Measurements from ENCODE around the gene LRATD1.
"Not testable (repeated sequence)": the region's sequence is repeated elsewhere in the genome, so short reads cannot be mapped to it uniquely, and the experiment has no call there.

Gene LRATD1, protein sequence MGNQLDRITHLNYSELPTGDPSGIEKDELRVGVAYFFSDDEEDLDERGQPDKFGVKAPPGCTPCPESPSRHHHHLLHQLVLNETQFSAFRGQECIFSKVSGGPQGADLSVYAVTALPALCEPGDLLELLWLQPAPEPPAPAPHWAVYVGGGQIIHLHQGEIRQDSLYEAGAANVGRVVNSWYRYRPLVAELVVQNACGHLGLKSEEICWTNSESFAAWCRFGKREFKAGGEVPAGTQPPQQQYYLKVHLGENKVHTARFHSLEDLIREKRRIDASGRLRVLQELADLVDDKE

DNA sequence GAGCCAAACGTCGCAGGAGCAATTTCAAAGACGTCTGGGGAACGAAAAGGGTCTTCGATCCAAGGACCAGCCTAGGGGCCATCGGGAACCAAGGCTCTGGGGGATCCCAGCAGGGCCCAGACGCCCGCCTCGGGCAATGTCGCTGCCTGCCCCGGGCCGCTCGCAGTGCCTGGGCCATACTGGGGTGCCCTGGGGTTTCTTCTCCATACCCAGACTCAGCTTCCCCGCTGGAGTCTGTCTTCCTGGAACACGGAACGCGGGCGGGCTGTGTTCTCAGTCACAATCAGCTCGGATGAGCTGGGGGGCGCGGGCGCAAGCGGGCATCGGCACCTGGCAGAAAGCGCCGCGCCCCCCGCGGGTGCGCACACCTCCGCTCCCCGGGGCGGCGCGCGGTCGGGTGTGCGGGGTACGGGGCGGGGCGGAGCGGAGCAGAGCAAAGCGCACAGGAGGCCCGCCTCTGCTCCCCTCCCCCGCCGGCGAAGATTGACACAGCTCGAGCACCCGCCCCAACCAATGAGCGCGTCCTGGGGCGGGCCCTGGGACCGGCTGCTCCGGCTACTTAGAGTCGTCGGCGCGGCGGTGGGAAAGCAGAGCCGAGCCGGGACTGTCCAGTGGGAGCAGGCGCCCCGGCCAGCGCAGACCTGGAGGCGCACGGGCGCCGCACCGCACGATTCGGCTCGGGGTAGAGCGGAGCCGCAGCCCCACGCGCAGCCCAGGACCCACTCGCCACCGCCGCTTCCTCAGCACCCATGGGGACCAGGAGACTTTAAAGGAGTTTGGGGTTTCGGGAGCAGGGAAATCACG, at the start of gene LRATD1:
TSS of gene LRATD1 (plus strand) at position 585 of the 804 bp plus-strand sequence. CDS start 1,263 bp downstream, outside the sequence.
- peak; percentile 91 for DNase-seq (ENCODE audit: low spot score)

DNA sequence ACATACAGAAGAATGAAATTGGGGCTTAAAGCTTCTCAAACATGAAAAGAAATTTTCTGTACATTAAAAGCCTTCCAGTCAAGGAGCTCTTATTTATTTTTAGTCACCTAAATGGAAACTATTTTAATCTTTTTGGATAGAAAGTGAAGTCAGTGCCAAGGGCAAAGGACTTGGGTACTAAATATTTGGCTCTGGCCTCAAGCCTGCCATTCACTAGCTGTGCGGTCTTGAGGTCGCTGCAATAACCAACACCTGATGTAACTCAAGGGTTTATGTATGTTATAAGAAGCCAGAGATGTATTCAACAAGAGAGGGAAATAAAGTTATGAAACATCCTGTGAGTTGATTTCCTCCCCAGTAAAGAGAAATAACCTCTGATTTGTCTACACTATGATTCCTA, 49.5 kb upstream of the LRATD1 start:
- DNase-seq (ENCODE audit: low spot score), result no peak

DNA sequence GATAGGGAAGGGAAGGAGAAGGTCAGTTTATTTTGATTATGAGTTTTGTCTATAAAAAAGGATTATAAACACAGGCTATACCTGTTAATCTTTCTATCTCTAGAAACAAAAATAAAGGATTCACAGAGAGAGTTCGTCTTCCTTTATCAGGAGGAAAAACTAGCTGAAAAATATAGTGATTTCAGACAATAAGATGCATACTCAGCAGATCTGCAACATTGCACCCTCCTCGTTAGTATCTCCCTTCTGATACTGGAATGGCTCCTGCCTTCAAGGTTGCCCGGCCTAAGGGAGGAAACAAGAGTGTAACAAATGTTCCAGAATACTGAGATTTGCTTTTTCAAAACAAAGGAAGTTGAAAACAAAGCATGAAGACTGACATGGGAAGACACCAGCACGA, 48.7 kb upstream of the LRATD1 start:
- no peak for DNase-seq (ENCODE audit: low spot score)

DNA sequence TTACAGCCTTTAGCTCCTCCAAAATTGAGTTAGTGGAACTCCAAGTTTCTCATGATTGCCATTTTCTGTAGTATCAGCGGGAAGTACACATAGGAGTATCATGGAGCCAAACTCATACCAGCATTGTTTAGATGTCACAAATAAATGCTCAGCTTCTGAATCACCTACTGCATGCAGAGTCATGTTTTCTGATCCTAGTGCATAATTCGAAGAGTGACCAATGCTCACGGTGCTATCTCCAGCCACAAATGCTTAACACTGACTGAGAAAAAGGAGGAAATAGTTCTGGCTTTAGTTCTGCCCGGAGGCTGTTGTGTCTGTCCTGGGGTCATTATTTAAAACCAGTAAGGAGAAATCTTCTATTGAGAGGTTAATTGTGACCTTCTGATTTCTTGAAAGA, 45.4 kb upstream of the LRATD1 start:
- DNase-seq (ENCODE audit: low spot score), result peak; percentile 22

DNA sequence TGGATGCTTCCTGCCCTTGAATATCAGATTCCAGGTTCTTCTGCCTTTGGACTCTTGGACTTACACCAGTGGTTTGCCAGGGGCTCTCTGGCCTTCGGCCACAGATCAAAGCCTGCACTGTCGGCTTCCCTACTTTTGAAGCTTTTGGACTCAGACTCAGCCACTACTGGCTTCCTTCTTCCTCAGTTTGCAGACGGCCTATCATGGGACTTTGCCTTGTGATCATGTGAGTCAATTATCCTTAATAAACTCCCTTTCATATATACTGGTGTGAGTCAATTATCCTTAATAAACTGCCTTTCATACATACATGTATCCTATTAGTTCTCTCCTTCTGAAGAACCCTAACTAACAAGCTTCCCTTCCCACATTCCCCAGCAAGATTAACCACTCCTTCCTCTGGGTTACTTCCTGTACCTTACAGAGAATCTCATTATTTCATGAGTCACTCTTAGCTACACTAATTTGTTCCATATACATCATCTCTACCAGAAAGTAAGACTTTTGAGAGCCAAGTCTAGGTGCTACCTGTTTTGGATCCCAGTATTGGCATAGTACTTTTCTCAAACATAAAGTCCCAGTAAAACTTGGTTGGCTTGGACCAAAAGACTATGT, 31.3 kb upstream of the LRATD1 start:
- no peak for DNase-seq (ENCODE audit: low spot score)

DNA sequence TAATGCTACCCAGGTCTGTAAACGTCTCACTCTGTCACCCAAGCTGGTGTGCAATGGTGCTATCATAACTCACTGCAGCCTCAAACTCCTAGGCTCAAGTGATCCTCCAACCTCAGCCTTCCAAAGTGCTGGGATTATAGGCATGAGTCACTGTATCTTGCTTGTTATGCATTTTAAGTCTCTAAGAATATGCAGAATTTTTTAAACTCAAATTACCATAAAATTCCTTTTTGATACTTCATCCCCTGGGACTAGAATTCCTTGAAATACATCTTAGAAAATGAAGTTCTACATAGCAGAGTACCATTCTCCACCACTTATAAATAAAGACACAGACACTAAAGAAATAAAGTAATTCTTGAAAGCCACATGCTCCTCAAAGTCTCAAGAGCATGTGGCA, 30.2 kb upstream of the LRATD1 start:
- no peak for DNase-seq (ENCODE audit: low spot score)

DNA sequence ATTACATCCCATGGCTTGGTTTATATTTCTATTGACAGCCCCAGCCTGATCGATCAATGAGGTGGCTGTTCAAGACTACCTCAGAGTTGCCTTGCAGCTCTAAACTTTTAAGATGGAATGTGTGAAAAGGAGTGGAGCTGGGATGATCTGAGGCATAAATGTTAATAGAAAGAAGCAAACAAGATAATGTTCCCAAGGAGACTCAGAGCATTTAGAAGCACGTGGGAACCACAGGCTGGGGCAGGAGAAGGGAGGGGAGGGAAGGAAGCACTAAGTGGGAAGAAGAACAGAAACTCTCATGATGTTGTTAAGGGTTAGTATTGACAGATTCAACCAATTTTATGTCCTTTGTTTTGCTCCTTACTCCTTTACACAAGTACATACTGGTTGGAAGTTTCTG, 28.8 kb upstream of the LRATD1 start:
- DNase-seq (ENCODE audit: low spot score), result no peak

DNA sequence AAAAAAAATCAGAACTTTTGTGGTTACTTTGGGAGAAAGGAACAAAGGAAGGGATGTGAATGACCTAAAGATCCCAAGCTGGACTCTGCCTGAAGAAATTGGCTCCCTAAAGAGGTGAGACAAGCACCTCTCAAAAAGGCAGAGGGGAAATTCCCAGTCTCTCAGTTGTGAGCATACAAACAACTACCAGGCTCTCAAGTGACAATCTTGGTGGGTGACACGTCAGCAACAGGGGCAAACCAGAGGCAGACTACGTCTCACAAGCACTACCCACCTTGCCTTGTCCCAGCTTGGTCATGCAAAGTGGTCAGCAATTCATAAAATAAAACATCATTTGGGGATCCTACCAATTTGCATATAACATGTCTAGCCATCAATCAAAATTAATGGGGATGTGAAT, 24.3 kb upstream of the LRATD1 start:
- DNase-seq (ENCODE audit: low spot score), result no peak

DNA sequence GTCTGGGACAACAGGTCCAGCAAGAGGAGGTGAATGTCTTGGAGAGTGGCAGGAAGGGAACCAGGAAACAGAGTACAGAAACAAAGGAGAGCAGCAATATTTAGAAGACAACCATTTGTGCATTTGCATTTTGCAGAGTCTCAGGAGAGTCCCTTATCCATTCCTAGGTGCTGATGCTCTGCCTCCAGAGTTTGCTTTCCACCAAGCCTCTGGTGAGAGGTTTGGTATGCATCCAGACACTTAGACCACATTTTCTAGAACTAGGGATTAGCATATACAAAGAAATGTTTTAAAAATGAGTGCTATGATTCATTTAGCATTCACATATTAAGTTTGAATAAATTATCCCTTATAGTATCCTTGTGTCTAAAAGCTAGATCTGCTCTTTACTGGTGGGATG, 18.5 kb upstream of the LRATD1 start:
- peak; percentile 33 for DNase-seq (ENCODE audit: low spot score)

DNA sequence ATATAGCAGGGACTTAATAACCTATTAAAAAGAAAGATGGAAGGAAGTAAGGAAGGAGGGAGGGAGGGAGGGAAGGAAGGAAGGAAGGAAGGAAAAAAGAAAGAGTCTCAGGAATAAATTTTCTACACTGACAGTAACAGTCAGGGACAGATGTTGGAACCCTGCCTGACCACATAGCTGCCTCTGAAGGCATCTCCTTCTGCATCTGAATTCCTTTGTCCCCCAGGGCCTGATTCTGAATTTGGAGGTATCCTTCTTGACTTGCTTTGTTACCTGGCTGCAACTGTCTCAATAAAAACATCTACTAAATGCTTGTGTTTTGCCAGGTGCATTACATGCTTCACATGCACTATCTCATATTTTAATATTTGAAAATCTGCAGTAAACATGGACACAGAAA, 17.4 kb upstream of the LRATD1 start:
- DNase-seq (ENCODE audit: low spot score), result no peak

DNA sequence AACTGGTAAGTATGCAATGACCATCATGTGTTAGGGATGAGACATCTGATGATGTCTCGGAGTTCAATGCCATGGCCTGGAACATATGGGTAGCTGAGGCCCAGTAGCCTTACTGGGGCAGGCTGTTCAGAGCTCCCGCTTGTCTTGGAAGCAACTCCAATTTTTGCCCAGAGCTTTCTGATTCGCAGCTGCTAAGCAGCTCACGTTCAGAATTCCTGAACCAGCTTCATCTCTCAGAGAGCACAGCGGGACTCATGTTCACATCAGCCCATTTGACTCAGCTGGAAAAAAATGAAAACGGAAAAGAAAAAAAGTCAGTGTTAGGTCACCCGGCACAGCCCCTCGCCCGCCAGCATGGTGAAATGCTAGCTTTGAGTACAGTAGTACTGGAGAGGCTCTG, 16.8 kb upstream of the LRATD1 start:
- DNase-seq (ENCODE audit: low spot score), result no peak

DNA sequence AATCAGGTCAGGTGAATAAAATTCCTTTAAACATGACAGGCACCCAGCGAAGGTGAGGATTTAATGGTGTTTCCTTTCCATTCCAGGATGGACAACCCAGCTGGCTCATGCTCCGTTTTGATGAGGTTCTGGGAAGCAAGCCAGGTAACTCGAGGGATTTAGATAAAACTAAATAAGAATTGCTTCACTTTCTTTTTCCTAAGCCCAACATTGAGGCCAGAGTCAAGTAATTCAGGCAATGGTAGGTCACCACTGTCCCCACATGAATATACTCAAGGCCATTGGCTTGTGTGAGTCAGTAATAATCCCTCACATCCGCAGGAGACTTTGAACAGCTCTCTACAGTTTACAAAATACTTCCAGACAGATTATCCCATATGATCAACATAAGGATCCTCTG, 16.2 kb upstream of the LRATD1 start:
- DNase-seq (ENCODE audit: low spot score), result no peak

DNA sequence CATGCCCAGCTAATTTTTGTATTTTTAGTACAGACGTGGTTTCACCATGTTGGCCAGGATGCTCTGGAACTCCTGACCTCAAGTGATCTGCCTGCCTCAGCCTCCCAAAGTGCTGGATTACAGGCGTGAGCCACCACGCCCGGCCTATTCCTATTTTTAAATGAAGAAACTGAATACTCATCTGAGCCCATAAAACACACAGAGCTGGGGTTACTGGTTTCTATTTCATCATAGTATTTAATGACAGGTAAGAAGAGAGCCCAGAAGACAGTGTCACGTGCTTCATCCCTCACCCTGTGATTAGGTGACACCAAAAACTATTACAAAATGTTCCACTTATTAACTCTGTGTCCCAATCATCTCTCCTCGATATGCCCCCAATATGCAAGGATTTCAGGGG, 15.6 kb upstream of the LRATD1 start:
- no peak for DNase-seq (ENCODE audit: low spot score)

DNA sequence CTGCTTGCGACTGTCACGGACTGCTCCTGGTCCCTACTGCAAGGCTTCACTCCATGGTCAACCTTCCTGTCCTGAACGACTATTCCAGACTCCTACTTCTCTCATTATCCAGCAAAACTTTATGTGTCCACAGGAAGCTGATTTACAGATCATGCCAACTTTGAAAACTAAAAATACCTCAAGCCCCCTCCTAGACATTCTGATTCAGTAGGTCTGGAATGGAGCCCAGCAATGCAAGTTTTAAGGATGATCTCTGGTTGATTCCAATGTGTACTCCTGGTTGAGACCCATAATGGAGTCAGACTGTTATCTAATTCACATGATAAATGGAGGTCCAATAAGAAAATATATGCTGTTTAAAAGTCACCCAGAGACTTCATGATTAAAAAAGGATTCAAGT, 13.1 kb upstream of the LRATD1 start:
- DNase-seq (ENCODE audit: low spot score), result no peak

DNA sequence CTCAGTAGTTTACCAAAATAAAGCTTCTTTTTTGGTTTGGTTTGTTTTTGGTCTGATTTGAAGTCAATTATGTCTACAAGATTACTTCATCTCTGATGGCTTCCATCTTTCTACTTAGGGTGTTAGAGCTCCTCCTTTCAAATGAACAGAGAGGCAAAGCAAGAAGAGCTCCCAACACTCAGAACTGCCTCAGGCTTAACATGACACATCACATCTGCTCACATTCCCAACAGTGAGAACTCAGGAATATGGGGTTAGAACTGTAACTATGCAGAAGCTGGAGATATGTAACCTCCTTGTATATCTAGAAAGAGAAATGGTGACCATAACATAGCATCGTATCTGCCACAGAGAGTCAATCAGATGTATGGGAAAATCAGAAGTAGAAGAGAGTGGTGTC, 11.4 kb upstream of the LRATD1 start:
- DNase-seq (ENCODE audit: low spot score), result no peak

DNA sequence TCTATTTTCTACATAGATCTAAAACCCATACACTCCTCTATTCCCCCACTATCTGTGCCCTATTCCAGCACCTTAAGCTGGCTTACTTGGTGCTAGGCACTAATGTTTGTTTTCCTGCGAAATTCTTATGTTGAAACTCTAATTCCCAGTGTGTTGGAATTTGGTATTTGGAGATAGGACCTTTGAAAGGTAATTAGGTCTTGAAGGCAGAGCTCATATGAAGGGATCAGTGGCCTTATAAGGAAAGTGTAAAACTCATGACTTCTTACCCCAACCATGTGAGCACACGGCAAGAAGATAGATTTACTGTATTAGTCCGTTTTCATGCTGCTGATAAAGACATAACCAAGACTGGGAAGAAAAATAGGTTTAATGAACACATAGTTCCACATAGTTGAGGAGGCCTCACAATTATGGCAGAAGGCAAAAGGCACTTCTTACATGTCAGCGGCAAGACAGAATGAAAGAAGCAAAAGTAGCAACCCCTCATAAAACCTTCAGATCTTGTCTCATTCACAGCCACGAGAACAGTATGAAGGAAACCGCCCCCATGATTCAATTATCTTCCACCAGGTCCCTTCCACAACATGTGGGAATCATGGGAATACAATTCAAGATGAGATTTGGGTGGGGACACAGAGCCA, 10.5 kb upstream of the LRATD1 start:
- no peak for DNase-seq (ENCODE audit: low spot score)

DNA sequence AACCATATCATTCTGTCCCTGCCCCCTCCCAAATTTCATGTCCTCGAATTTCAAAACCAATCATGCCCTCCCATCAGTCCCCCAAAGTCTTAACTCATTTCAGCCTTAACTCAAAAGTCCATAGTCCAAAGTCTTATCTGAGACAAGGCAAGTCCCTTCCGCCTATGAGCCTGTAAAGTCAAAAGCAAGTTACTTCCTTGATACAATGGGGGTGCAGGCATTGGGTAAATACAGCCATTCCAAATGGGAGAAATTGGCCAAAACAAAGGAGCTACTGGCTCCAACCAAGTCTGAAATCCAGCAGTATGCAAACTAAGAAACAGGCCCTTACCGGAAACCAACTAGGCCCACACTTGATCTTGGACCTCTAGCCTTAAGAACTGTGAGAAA, 10.0 kb upstream of the LRATD1 start:
- DNase-seq (ENCODE audit: low spot score), result not testable (repeated sequence)

DNA sequence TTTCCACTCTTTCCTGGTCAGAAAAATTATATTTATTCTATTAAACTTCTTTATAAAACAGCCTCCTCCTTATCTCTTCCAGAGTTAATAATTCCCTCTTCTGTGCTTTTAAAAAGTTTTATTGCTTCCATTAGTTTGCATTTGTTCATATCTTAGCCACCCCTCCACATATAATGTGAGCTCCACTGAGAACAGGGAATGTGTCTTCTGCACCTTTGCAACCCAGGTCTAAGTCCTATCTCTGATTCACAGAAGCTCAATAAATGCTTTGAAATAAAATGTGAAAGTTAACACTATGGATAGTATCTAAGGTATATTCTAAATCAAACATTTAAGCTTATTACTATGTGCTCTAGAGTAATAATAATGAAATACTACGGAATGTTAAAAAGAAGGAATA, 9.3 kb upstream of the LRATD1 start:
- no peak for DNase-seq (ENCODE audit: low spot score)

DNA sequence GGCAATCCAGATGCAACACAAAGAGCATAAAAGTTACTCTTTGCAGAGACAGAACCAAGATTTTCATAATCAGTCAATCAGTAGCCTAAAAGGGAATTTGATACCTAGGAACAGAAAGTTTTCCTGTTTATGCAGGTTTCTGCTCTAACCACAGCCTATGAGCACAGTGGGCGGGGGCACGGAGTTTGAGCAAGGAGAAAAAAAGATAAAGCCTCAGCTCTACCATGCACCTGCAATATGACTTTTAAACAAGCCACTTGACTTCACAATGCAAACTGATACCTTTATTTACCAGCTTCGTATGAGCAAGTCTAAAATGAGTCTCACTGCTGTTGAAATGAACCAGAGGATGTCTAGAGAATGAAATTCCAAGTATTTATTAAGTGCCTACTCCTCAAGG, 5.6 kb upstream of the LRATD1 start:
- DNase-seq (ENCODE audit: low spot score), result no peak

DNA sequence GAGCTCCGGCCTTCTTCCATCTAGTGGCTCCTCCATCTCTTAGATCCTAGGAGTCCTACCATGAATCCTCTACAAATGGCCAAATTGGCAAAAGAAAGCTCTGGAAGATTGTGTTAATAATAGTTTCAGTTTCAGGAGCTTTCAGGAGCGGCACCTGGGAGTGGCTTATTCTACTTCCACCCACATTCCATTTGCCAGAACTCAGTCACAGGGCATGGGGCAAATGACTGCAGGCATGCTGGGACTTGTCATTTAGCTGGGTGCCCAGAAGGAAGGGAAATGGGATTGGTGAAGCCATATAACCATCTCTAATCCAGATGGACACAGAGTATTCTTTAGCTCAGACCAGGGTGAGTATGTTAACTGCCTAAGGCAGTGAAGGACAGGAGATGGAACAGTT, 3.6 kb upstream of the LRATD1 start:
- no peak for DNase-seq (ENCODE audit: low spot score)

DNA sequence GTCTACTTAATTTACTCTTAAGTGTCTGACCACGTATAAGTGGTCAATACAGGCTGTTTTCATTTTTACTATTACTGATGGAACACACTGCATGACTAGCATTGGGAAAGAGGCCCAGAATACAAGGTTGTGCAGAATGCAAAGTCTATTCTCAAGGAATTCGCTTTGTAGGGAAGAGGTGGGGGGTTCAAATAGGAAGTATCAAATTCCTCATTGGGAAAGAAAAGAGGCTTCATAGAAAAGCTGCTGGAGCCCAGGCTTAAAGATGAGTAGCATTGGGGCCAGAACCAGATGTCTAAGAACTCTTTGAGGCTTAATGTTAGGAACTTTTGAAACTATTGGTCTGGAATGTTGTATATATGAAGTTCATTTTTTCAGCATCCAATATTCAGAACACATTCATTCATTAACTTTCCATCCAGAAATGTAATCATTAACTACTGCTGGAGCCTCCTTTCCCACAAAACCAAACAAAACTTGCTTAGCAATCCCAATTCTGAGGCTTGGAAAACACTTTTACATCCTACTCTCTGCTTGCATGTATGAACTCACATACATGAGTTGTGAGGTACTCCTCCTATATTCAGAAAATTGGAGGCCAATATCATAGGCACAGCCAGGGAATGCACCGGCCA, 994 bp upstream of the LRATD1 start:
- DNase-seq (ENCODE audit: low spot score), result no peak

DNA sequence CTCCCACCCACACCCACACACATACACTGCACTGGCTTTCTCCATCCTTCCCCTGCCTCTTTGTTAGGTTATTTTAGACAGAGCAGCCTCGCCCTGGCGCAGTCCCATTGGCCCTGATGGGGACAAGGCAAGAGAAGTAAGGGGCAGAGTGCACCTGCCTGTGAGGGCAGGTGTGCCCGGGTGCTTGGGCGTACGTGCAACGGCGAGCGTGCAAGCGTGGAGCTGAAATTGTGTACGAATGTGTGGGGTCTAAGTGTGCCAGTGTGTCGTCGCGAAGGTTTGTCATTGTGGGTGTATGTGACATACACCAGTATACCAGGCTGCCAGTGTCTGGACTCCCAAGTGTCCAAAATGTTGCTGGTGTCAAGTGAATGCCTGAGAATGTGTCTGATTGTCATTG, 544 bp downstream of the LRATD1 start:
- no peak for DNase-seq (ENCODE audit: low spot score)
